SK-N-SH (cell line): ENCODE data around the gene OTOA. TPM values are rescaled to one million over a fixed set of nuclear protein-coding genes. Genes with fewer than 3 reads are reported as not detected.
A peak's percentile ranks its signal among the peaks of the same experiment; 100 is the strongest.

Experiments used
- CTCF ChIA-PET: fragments of 300-600, 350-600 bp; formaldehyde crosslinking; extraction: SDS; loops from one replicate; lab custom pipeline; 2021; lab: Yijun Ruan, JAX
- POLR2A ChIA-PET: fragments of 350-600 bp; sonication (Branson Sonifier 250); formaldehyde crosslinking; extraction: SDS; loops from one replicate; lab custom pipeline; 2020; ENCODE audit warnings: antibody characterized with exemption, inconsistent platforms; lab: Yijun Ruan, JAX
- DNase-seq: peaks from one replicate; pipeline ENCODE4 v3.0.0; 2012
- H2AFZ ChIP-seq: fragments of 200-600 bp; sonication (generic); 2 replicates; pipeline ENCODE4 v1.8.1; 2016; ENCODE audit warnings: antibody characterized with exemption, mild to moderate bottlenecking, low read depth
- H3F3A ChIP-seq: fragments of 200-600 bp; sonication (generic); replicated peaks from 2 replicates; pipeline ENCODE3; 2016; ENCODE audit warnings: antibody characterized with exemption, mild to moderate bottlenecking; ENCODE audit not compliant: insufficient read depth
- H3K27ac ChIP-seq, 2 experiments: fragments of 200-500 bp in 1 of 2; fragments of 200-600 bp in 1 of 2; sonication (Bioruptor generic) in 1 of 2; sonication (generic), shearing (Covaris generic) in 1 of 2; 2 replicates each; pipeline versions ENCODE4 v1.5.1 to v1.6.1; 2014 to 2016; ENCODE audit warnings: low read depth in 2 of 2, inconsistent platforms in 1 of 2, low read length in 1 of 2, mild to moderate bottlenecking in 1 of 2, mixed read lengths in 1 of 2
- H3K27me3 ChIP-seq: fragments of 200-600 bp; sonication (generic), shearing (Covaris generic); 2 replicates; pipeline ENCODE4 v1.6.1; 2016; ENCODE audit warnings: mixed run types; ENCODE audit not compliant: insufficient read depth
- H3K36me3 ChIP-seq, 2 experiments: fragments of 200-500 bp in 1 of 2; fragments of 200-600 bp in 1 of 2; sonication (Bioruptor generic) in 1 of 2; sonication (generic) in 1 of 2; replicated peaks in 1 of 2; 2 replicates each; pipeline versions ENCODE3 to v1.5.1; 2014 to 2016; ENCODE audit warnings: low read length in 1 of 2, mild to moderate bottlenecking in 1 of 2; ENCODE audit not compliant: insufficient read depth in 2 of 2, control insufficient read depth in 1 of 2
- H3K4me1 ChIP-seq, 2 experiments: fragments of 200-500 bp in 1 of 2; fragments of 200-600 bp in 1 of 2; sonication (Bioruptor generic) in 1 of 2; sonication (generic), shearing (Covaris generic) in 1 of 2; 2 replicates each; pipeline versions ENCODE4 v1.5.1 to v1.6.1; 2014 to 2016; ENCODE audit warnings: low read depth in 1 of 2, low read length in 1 of 2, mixed run types in 1 of 2; ENCODE audit not compliant: insufficient read depth in 2 of 2, control insufficient read depth in 1 of 2
- H3K4me2 ChIP-seq: fragments of 200-600 bp; sonication (generic), shearing (Covaris generic); 2 replicates; pipeline ENCODE4 v1.6.1; 2017; ENCODE audit warnings: mixed run types
- H3K4me3 ChIP-seq, 2 experiments: fragments of 200-500 bp in 1 of 2; fragments of 200-600 bp in 1 of 2; sonication (Bioruptor generic) in 1 of 2; sonication (generic), shearing (Covaris generic) in 1 of 2; 2 replicates each; pipeline versions ENCODE4 v1.5.1 to v1.8.1; 2014 to 2016; ENCODE audit warnings: low read depth in 2 of 2, inconsistent platforms in 1 of 2, low read length in 1 of 2, mild to moderate bottlenecking in 1 of 2, mixed read lengths in 1 of 2, moderate library complexity in 1 of 2
- H3K79me2 ChIP-seq: fragments of 200-600 bp; sonication (generic); 2 replicates; pipeline ENCODE4 v1.8.1; 2017; ENCODE audit warnings: mild to moderate bottlenecking; ENCODE audit not compliant: insufficient read depth
- H3K9ac ChIP-seq: fragments of 200-600 bp; sonication (generic); 2 replicates; pipeline ENCODE4 v1.6.1; 2017; ENCODE audit warnings: mixed run types
- H3K9me2 ChIP-seq: fragments of 200-600 bp; sonication (generic); 2 replicates; pipeline ENCODE4 v1.6.1; 2017; ENCODE audit warnings: mixed run types
- H3K9me3 ChIP-seq: fragments of 200-600 bp; sonication (generic); 2 replicates; pipeline ENCODE4 v1.6.1; 2017; ENCODE audit warnings: mixed run types, mild to moderate bottlenecking, moderate library complexity
- H4K20me1 ChIP-seq: fragments of 200-600 bp; sonication (generic); 2 replicates; pipeline ENCODE4 v1.6.1; 2017; ENCODE audit warnings: mild to moderate bottlenecking, mixed run types; ENCODE audit not compliant: insufficient read depth
- CHD2 ChIP-seq: fragments of 150-350 bp; IDR thresholded peaks from 2 replicates; pipeline ENCODE4 v1.6.1; 2018; ENCODE audit warnings: low read length; ENCODE audit not compliant: partially characterized antibody
- ELF1 ChIP-seq: IDR thresholded peaks from 2 replicates; pipeline ENCODE4 v1.4.0; 2012
- EZH2phosphoT487 ChIP-seq: fragments of 200-600 bp; sonication (generic); IDR thresholded peaks from 2 replicates; pipeline ENCODE4 v1.6.1; 2017; ENCODE audit warnings: low read depth, mixed run types, mild to moderate bottlenecking, antibody characterized with exemption, moderate library complexity, borderline replicate concordance
- FOSL2 ChIP-seq: IDR thresholded peaks from 2 replicates; pipeline ENCODE4 v1.4.0; 2012; ENCODE audit warnings: low read depth, mild to moderate bottlenecking, moderate library complexity, borderline replicate concordance
- FOXM1 ChIP-seq: IDR thresholded peaks from 2 replicates; pipeline ENCODE4 v1.4.0; 2012; ENCODE audit warnings: low read depth, mild to moderate bottlenecking
- GABPA ChIP-seq: IDR thresholded peaks from 2 replicates; pipeline ENCODE4 v1.4.0; 2012; ENCODE audit warnings: low read depth, mild to moderate bottlenecking
- IRF3 ChIP-seq: fragments of 150-350 bp; IDR thresholded peaks from 2 replicates; pipeline ENCODE4 v1.6.1; 2016; ENCODE audit warnings: mild to moderate bottlenecking, low read depth, low read length
- JUND ChIP-seq: IDR thresholded peaks from 2 replicates; pipeline ENCODE4 v1.4.0; 2012
- MEF2A ChIP-seq: IDR thresholded peaks from 2 replicates; pipeline ENCODE4 v1.4.0; 2012; ENCODE audit warnings: low read depth, borderline replicate concordance
- MXI1 ChIP-seq: IDR thresholded peaks from 2 replicates; pipeline ENCODE4 v1.6.1; 2012; ENCODE audit warnings: mild to moderate bottlenecking, low read depth, low read length, improper control_type of control experiment
- NRF1 ChIP-seq: IDR thresholded peaks from 2 replicates; pipeline ENCODE4 v1.6.1; 2012; ENCODE audit warnings: low read depth, mild to moderate bottlenecking, low read length
- REST ChIP-seq: IDR thresholded peaks from 2 replicates; pipeline ENCODE4 v1.6.1; 2012; ENCODE audit warnings: mild to moderate bottlenecking, low read depth, low read length, moderate library complexity
- RFX5 ChIP-seq: IDR thresholded peaks from 2 replicates; pipeline ENCODE4 v1.6.1; 2012; ENCODE audit warnings: mild to moderate bottlenecking, improper control_type of control experiment, low read length
- SIN3A ChIP-seq: IDR thresholded peaks from 2 replicates; pipeline ENCODE4 v1.6.1; 2012; ENCODE audit warnings: low read depth, mild to moderate bottlenecking, low read length, moderate library complexity, borderline replicate concordance
- SMC3 ChIP-seq: IDR thresholded peaks from 2 replicates; pipeline ENCODE4 v1.6.1; 2012; ENCODE audit warnings: low read depth, low read length, improper control_type of control experiment
- TAF1 ChIP-seq: IDR thresholded peaks from 2 replicates; pipeline ENCODE4 v1.6.1; 2012; ENCODE audit warnings: low read depth, mild to moderate bottlenecking, low read length, moderate library complexity, borderline replicate concordance
- TCF12 ChIP-seq: IDR thresholded peaks from 2 replicates; pipeline ENCODE4 v1.4.0; 2012
- USF1 ChIP-seq: IDR thresholded peaks from 2 replicates; pipeline ENCODE4 v1.4.0; 2012; ENCODE audit warnings: low read depth, borderline replicate concordance
- USF2 ChIP-seq: fragments of 150-350 bp; IDR thresholded peaks from 2 replicates; pipeline ENCODE4 v1.6.1; 2017; ENCODE audit warnings: antibody characterized with exemption, low read length, low read depth, borderline replicate concordance
- WGBS: methylation state at CpG from one replicate; pipeline ENCODE4 v1.1.6; 2017; ENCODE audit warnings: low lambda C conversion rate; 5-methylcytosine and 5-hydroxymethylcytosine counted together
- polyA plus RNA-seq, 3 experiments: library from polyadenylated mRNA; depleted of rRNA; stranded (reverse); fragments of >200 nt; gene quantifications; 2 replicates each; pipeline ENCODE4 v1.2.3, GENCODE V29; 2012

Gene OTOA
- polyA plus RNA-seq, 1 of the 3 experiments (the other 2 are of a cell fraction) = 0.02 TPM

- peaks cover 6% of the 10 kb centered on the region for H4K20me1 ChIP-seq
- H3K27ac ChIP-seq = peak overlapping the region; percentile 4 to 57; a peak in 3 of 4 replicates
- H3K4me3 ChIP-seq = peak overlapping the region in 1 of 2 experiments; percentile 4; a peak in 1 of 4 replicates
- H3K4me1 ChIP-seq = peaks cover 0 to 17% of the 10 kb centered on the region in 2 experiments; a peak in 2 of 4 replicates
- no peaks in the 10 kb centered on the region for H3K9me3 ChIP-seq
- H3K27me3 ChIP-seq = no peaks in the 10 kb centered on the region
- peaks cover 22% of the 10 kb centered on the region for H3F3A ChIP-seq
- H3K36me3 ChIP-seq = peaks cover 6 to 25% of the 10 kb centered on the region in 2 experiments
- POLR2A ChIA-PET = no interaction called here
- H3K9me2 ChIP-seq = no peaks in the 10 kb centered on the region
- no peak for DNase-seq
- no peak overlapping the region; the same call in 1 of the 2 replicates for H3K9ac ChIP-seq
- WGBS = 36% methylated on average over 4 of the region's 4 CpGs
- TF ChIP-seq TCF12 = 0 out of 2 replicates have a peak, but pooled peaks have one; percentile 6
- no peak for TF ChIP-seq CHD2
- TF ChIP-seq, all 33 proteins: peak for 1
- CTCF ChIA-PET = interaction anchor here (1.0 to 7.6 kb wide), 7 partner anchors 19 to 56 kb away, joined by 3 to 90 read pairs (median 4); no protein-coding TSS in a partner anchor
- Histone ChIP-seq H3K4me2 (no peak overlapping the region), H2AFZ (no peak overlapping the region), H3K79me2 (peaks cover 58% of the 10 kb centered on the region)
These were observed 25.2 kb upstream of the OTOA start for GRCh38 chr16:21638573-21638975.

GRCh38 chr16:21639493-21639892 lies 24.3 kb upstream of the OTOA start:
- no peak overlapping the region for H3K4me2 ChIP-seq
- H3K9me3 ChIP-seq = no peaks in the 10 kb centered on the region
- DNase-seq = no peak
- H3K79me2 ChIP-seq = peaks cover 64% of the 10 kb centered on the region
- POLR2A ChIA-PET = no interaction called here
- no peaks in the 10 kb centered on the region for H3K9me2 ChIP-seq
- H3K27me3 ChIP-seq = no peaks in the 10 kb centered on the region
- H3F3A ChIP-seq = peaks cover 22% of the 10 kb centered on the region
- peaks cover 3 to 27% of the 10 kb centered on the region in 2 experiments for H3K36me3 ChIP-seq
- H2AFZ ChIP-seq = no peak overlapping the region
- H3K4me3 ChIP-seq = no peak overlapping the region
- no peak overlapping the region for H3K9ac ChIP-seq
- 91% methylated on average over 2 of the region's 2 CpGs for WGBS
- H4K20me1 ChIP-seq = peaks cover 6% of the 10 kb centered on the region
- TF ChIP-seq GABPA (no peak), REST (no peak), MEF2A (no peak), SIN3A (no peak), USF2 (no peak), FOXM1 (no peak), RFX5 (no peak), IRF3 (no peak), CHD2 (no peak), TAF1 (no peak), EZH2phosphoT487 (no peak), FOSL2 (no peak), NRF1 (no peak), MXI1 (no peak), SMC3 (no peak), USF1 (no peak), ELF1 (no peak), JUND (no peak)
- peaks cover 0 to 17% of the 10 kb centered on the region in 2 experiments; a peak in 2 of 4 replicates for H3K4me1 ChIP-seq
- CTCF ChIA-PET = interaction anchor here (0.9 to 7.6 kb wide), 14 partner anchors 9 to 79 kb away, joined by 3 to 90 read pairs (median 8); partner anchors contain the start of genes IGSF6 and METTL9
- peak overlapping the region in 1 of 2 experiments; percentile 57 for H3K27ac ChIP-seq
